ENCODE results near the gene ACSS1.

GRCh38 chr20:25052255-25053194 is 5.4 kb downstream of the ACSS1 start:
- TF ChIP-seq CTCF (IDR thresholded peaks at IDR 0.05; ENCODE audit: low read depth, low read length, poor library complexity, severe bottlenecking), result no peak
- no peak for TF ChIP-seq EZH2phosphoT487 (IDR thresholded peaks at IDR 0.05; ENCODE audit: borderline replicate concordance, low read length)

All from DOHH2 (cell line).